Measurements from ENCODE around the gene STX1B. TPM values are rescaled to one million over a fixed set of nuclear protein-coding genes. Genes with fewer than 3 reads are reported as not detected.
A peak's percentile ranks its signal among the peaks of the same experiment; 100 is the strongest.

The STX1B gene
- total and polyA plus RNA-seq, 10 donors = 0.29 to 4.2 (median 1.5) TPM

GRCh38 chr16:30948667-30949649 lies 61.5 kb downstream of the STX1B start, which contains the start of gene ORAI3:
Gene ORAI3 (plus strand): TSS chr16:30949068. CDS start chr16:30949290, 222 bp downstream.
- TF ChIP-seq CTCF (IDR thresholded peaks at IDR 0.05 in 8 of 11, conservative IDR thresholded peaks at IDR 0.05 in 3 of 11) (peak in 1 of 11 experiments; percentile 14), POLR2AphosphoS5 (IDR thresholded peaks at IDR 0.05) (peak; percentile 89 to 91 (median 91)), POLR2A (IDR thresholded peaks at IDR 0.05) (peak in 1 of 3 donors; percentile 41)
- H3K4me3 ChIP-seq = peak within 1 kb of the TSS; percentile 80 to 98 (median 92)
- intact Hi-C loops (cut with DNase I; ENCODE audit: low total_unique reads) = no loop called here
- peak within 1 kb of the TSS; percentile 89 to 99 (median 96) for H3K27ac ChIP-seq
- no peaks in the 10 kb centered on the region for H3K9me3 ChIP-seq
- H3K4me1 ChIP-seq = peaks cover 14 to 62% (median 36%) of the 10 kb centered on the region in 6 donors
- peaks cover 0 to 50% (median 0%) of the 10 kb centered on the region in 6 donors for H3K36me3 ChIP-seq
- no peaks in the 10 kb centered on the region for H3K27me3 ChIP-seq (replicated peaks in 1 of 7)
- WGBS, 5 donors = 0 to 4% (median 1%) methylated on average over 17 to 70 of the region's 70 CpGs
- peak; percentile 97 for DNase-seq

DNA sequence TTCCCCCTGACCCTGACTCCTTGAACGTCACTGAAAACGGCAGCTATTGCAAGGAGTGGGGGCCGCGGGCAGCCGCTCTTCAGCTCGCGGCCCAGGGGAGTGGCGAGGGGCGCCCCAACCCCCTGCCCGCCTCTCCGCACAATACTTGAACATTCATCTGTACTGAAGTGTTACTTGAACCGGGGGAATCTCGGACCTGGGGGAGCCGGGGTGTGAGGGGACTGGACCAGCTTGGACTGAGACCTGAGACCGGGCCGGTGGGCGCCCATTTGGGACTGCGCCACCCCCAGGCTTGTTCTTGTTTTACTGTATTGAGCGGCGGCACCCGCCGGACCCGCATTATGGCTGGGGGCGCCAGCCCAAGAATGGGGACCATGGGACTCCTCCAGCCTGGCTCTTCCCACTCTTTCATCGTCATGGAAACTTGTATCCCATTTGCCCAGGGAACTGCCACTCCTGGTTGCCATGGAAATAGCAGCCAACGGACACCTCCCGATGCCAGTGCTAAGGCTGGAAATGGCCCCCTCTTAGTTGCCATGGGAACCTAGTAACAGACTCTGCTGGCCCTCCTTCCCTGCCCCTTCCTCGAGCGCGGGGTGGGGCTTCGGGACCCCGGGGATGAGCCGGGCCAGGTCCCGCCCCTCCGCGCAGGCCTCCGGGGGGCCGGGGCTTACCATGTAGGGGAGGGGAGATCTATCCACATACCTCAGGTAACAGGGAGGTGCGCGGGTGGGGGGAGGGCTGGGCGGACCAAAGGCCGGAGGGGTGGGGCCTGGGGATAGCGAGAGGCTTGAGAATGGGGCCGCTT lies 62.4 kb downstream of the STX1B start:
- peak overlapping the region; percentile 80 to 98 (median 92) for H3K4me3 ChIP-seq
- WGBS, 5 donors = 37 to 56% (median 48%) methylated on average over 25 to 44 of the region's 44 CpGs
- H3K27ac ChIP-seq = peak overlapping the region; percentile 89 to 99 (median 96)
- peaks cover 11 to 53% (median 28%) of the 10 kb centered on the region in 6 donors for H3K4me1 ChIP-seq
- H3K27me3 ChIP-seq (replicated peaks in 1 of 7) = no peaks in the 10 kb centered on the region
- H3K36me3 ChIP-seq = peaks cover 0 to 49% (median 0%) of the 10 kb centered on the region in 6 donors
- DNase-seq = peak; percentile 88
- TF ChIP-seq CTCF (IDR thresholded peaks at IDR 0.05 in 8 of 11, conservative IDR thresholded peaks at IDR 0.05 in 3 of 11) (no peak), POLR2AphosphoS5 (IDR thresholded peaks at IDR 0.05) (peak in 2 of 3 donors; percentile 30 to 57), POLR2A (IDR thresholded peaks at IDR 0.05) (no peak)
- intact Hi-C loops (cut with DNase I; ENCODE audit: low total_unique reads) = no loop called here
- no peaks in the 10 kb centered on the region for H3K9me3 ChIP-seq

DNA sequence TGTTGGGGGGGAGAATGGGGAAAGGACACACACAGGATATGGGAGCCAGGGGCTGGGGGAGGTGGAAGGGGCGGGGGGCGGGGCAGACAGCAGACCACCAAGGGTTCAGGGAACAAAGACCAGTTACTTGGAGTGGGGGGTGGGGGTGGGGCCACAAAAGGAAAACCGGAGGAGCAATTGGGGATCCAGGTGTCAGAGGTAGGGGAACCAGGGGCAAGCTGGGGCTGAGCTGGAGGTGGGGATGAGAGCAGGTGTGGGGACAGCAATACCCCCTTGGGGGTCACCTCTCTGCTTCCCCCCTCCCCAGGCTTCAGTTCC lies 62.9 kb downstream of the STX1B start:
- Histone ChIP-seq H3K27me3 (replicated peaks in 1 of 7) (no peaks in the 10 kb centered on the region), H3K4me1 (peaks cover 11 to 52% (median 32%) of the 10 kb centered on the region in 6 donors), H3K27ac (peak overlapping the region in 7 of 8 donors; percentile 48 to 99 (median 95)), H3K9me3 (no peaks in the 10 kb centered on the region), H3K4me3 (no peak overlapping the region), H3K36me3 (peaks cover 0 to 53% (median 0%) of the 10 kb centered on the region in 6 donors)
- no peak for DNase-seq
- whole genome bisulfite sequencing, 5 donors = 81 to 91% (median 86%) methylated on average over 3 of the region's 3 CpGs
- TF ChIP-seq POLR2AphosphoS5 (IDR thresholded peaks at IDR 0.05) (no peak), CTCF (IDR thresholded peaks at IDR 0.05 in 8 of 11, conservative IDR thresholded peaks at IDR 0.05 in 3 of 11) (no peak), POLR2A (IDR thresholded peaks at IDR 0.05) (no peak)
- intact Hi-C loops (cut with DNase I; ENCODE audit: low total_unique reads) = no loop called here
